Trophoblast cell (in vitro differentiated cells and primary cell): Measurements from ENCODE around the gene C19orf12.

Experiments
- DNase-seq, 2 donors: peaks; one replicate each; pipeline ENCODE4 v3.0.0-alpha.2; 2016
- H2AFZ ChIP-seq: 2 replicates; pipeline ENCODE4 v1.6.1; 2013; ENCODE audit warnings: low read length, moderate library complexity, mild to moderate bottlenecking; ENCODE audit not compliant: insufficient read depth, poor library complexity
- H2AK5ac ChIP-seq: 2 replicates; pipeline ENCODE4 v1.6.1; 2013; ENCODE audit warnings: mild to moderate bottlenecking, low read length
- H2BK120ac ChIP-seq: 2 replicates; pipeline ENCODE4 v1.6.1; 2013; ENCODE audit warnings: low read length, mild to moderate bottlenecking, moderate library complexity; ENCODE audit not compliant: insufficient read depth, poor library complexity
- H2BK12ac ChIP-seq: 2 replicates; pipeline ENCODE4 v1.6.1; 2013; ENCODE audit warnings: mild to moderate bottlenecking, low read length, moderate library complexity
- H2BK5ac ChIP-seq: 2 replicates; pipeline ENCODE4 v1.6.1; 2013; ENCODE audit warnings: low read length, low read depth, moderate library complexity, mild to moderate bottlenecking; ENCODE audit not compliant: poor library complexity
- H3K14ac ChIP-seq: 2 replicates; pipeline ENCODE4 v1.6.1; 2013; ENCODE audit warnings: mild to moderate bottlenecking, low read length
- H3K18ac ChIP-seq: 2 replicates; pipeline ENCODE4 v1.6.1; 2013; ENCODE audit warnings: mild to moderate bottlenecking, low read length
- H3K23ac ChIP-seq: 2 replicates; pipeline ENCODE4 v1.6.1; 2013; ENCODE audit warnings: low read length
- H3K27ac ChIP-seq: 2 replicates; pipeline ENCODE4 v1.5.1; 2013; ENCODE audit warnings: low read depth, mild to moderate bottlenecking, inconsistent platforms, low read length, moderate library complexity
- H3K27me3 ChIP-seq: 2 replicates; pipeline ENCODE4 v1.6.1; 2013; ENCODE audit warnings: inconsistent platforms, mild to moderate bottlenecking, low read length, moderate library complexity; ENCODE audit not compliant: insufficient read depth
- H3K36me3 ChIP-seq, 2 experiments: 1 replicate in 1 of 2; 2 replicates in 1 of 2; pipeline ENCODE4 v1.6.1; 2013; ENCODE audit warnings: low read length in 2 of 2, mild to moderate bottlenecking in 2 of 2, moderate library complexity in 1 of 2; ENCODE audit not compliant: insufficient read depth in 2 of 2, control insufficient read depth in 1 of 2
- H3K4ac ChIP-seq: 2 replicates; pipeline ENCODE4 v1.6.1; 2013; ENCODE audit warnings: low read depth, mild to moderate bottlenecking, low read length, moderate library complexity
- H3K4me1 ChIP-seq, 2 experiments: 1 replicate in 1 of 2; 2 replicates in 1 of 2; pipeline ENCODE4 v1.6.1; 2013; ENCODE audit warnings: low read length in 2 of 2, mild to moderate bottlenecking in 2 of 2, moderate library complexity in 1 of 2; ENCODE audit not compliant: insufficient read depth in 2 of 2, control insufficient read depth in 1 of 2
- H3K4me2 ChIP-seq: 2 replicates; pipeline ENCODE4 v1.6.1; 2013; ENCODE audit warnings: inconsistent platforms, mild to moderate bottlenecking, low read length, moderate library complexity
- H3K4me3 ChIP-seq: 2 replicates; pipeline ENCODE4 v1.5.1; 2013; ENCODE audit warnings: mild to moderate bottlenecking, low read depth, low read length, inconsistent platforms
- H3K79me1 ChIP-seq: one replicate; pipeline ENCODE4 v1.6.1; 2013; ENCODE audit warnings: low read length
- H3K79me2 ChIP-seq: 2 replicates; pipeline ENCODE4 v1.6.1; 2013; ENCODE audit warnings: low read length, mild to moderate bottlenecking; ENCODE audit not compliant: control insufficient read depth, insufficient read depth, poor library complexity
- H3K9ac ChIP-seq: 2 replicates; pipeline ENCODE4 v1.6.1; 2013; ENCODE audit warnings: mild to moderate bottlenecking, low read length
- H3K9me3 ChIP-seq: 2 replicates; pipeline ENCODE4 v1.6.1; 2013; ENCODE audit warnings: low read depth, mild to moderate bottlenecking, control low read depth, inconsistent platforms, low read length; ENCODE audit not compliant: insufficient read depth
- H4K12ac ChIP-seq: 2 replicates; pipeline ENCODE4 v1.6.1; 2013; ENCODE audit warnings: low read depth, mild to moderate bottlenecking, low read length, moderate library complexity
- H4K8ac ChIP-seq: 2 replicates; pipeline ENCODE4 v1.6.1; 2013; ENCODE audit warnings: low read depth, mild to moderate bottlenecking, low read length, moderate library complexity
- H4K91ac ChIP-seq: one replicate; pipeline ENCODE4 v1.6.1; 2013; ENCODE audit warnings: low read depth, mild to moderate bottlenecking, low read length, moderate library complexity
- WGBS: extraction: QIAGEN DNeasy Blood & Tissue Kit; methylation state at CpG from one replicate; pipeline ENCODE4 v1.1.7; 2013; ENCODE audit warnings: missing lambda C conversion rate; ENCODE audit not compliant: insufficient read length, insufficient coverage; ENCODE audit errors: extremely low coverage; 5-methylcytosine and 5-hydroxymethylcytosine counted together

The C19orf12 gene

GRCh38 chr19:29717051-29717450 is 2.0 kb upstream of the C19orf12 start:
- H3K4me1 ChIP-seq: peaks cover 10% of the 10 kb centered on the region in 2 experiments
- no peaks in the 10 kb centered on the region for H3K27me3 ChIP-seq
- no peak overlapping the region for H3K27ac ChIP-seq
- H3K79me2 ChIP-seq: peaks cover 7% of the 10 kb centered on the region
- H4K91ac ChIP-seq: no peak overlapping the region
- peaks cover 10% of the 10 kb centered on the region for H3K79me1 ChIP-seq
- H3K9ac ChIP-seq: no peak overlapping the region
- H3K4me3 ChIP-seq: no peak overlapping the region
- no peak overlapping the region for H3K23ac ChIP-seq
- H2AK5ac ChIP-seq: no peak overlapping the region
- no peak overlapping the region for H2BK5ac ChIP-seq
- H3K14ac ChIP-seq: no peak overlapping the region
- no peaks in the 10 kb centered on the region for H3K9me3 ChIP-seq
- H3K4me2 ChIP-seq: no peak overlapping the region
- H2BK12ac ChIP-seq: no peak overlapping the region
- WGBS: no CpG with 5 or more reads among the region's 16 CpGs
- peaks cover 0 to 2% of the 10 kb centered on the region in 2 experiments for H3K36me3 ChIP-seq
- H4K8ac ChIP-seq: no peak overlapping the region
- no peak overlapping the region for H2AFZ ChIP-seq
- H3K4ac ChIP-seq: no peak overlapping the region
- no peak overlapping the region for H3K18ac ChIP-seq
- no peak overlapping the region for H4K12ac ChIP-seq
- no peak for DNase-seq
- H2BK120ac ChIP-seq: no peak overlapping the region

DNA sequence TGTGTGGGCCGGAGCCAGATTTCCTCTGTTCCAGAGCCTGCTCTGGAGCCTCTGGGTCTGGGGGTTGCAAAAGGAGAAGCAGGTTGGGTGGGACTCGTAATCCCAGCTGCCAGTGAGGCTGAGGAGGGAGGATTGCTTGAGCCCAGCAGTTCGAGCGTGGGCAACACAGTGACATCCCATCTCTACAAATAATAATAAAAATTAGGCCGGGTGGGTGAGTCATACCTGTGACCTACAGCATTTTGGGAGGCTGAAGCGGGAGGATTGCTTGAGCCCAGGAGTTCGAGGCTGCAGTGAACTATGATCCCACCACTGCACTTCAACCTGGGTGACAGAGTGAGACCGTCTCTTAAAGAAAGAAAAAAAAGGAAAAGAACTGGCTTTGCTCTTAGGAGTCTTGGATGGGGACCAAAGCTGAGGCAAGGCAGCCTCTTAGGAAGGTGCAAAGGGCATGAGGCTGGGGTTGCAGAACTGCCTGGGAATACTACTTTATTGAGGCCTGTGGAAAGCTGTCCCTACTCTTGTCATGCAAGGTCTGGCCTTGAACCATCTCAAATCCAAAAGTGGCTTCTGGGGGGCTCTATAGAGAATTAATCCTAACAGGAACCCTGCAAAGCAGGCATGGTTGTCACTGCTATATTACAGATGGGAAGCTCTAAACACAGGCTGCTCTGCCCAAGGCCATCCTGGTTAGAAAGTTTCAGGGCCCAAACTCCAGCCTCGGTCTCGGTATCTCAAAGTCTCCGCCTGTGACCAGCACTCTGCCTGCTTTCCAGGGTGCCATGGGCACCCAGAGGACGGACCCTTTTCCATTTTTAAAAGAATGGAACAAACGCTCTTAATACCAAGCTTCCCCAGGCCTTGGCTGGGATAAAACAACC is 880 bp upstream of the C19orf12 start:
- peak in 1 of 2 donors; percentile 30 for DNase-seq
- H3K9ac ChIP-seq: peak overlapping the region; percentile 53
- H3K79me1 ChIP-seq: peaks cover 10% of the 10 kb centered on the region
- peak overlapping the region; percentile 31 for H2BK5ac ChIP-seq
- peak overlapping the region; percentile 77 for H3K4me2 ChIP-seq
- H3K27ac ChIP-seq: no peak overlapping the region
- peak overlapping the region; percentile 97 for H3K14ac ChIP-seq
- H2AK5ac ChIP-seq: peak overlapping the region; percentile 98
- H4K8ac ChIP-seq: peak overlapping the region; percentile 99
- no peak overlapping the region for H2BK12ac ChIP-seq
- peak overlapping the region; percentile 94 for H3K18ac ChIP-seq
- H3K79me2 ChIP-seq: peaks cover 7% of the 10 kb centered on the region
- no peak overlapping the region for H3K23ac ChIP-seq
- H4K12ac ChIP-seq: peak overlapping the region; percentile 99
- H3K4ac ChIP-seq: peak overlapping the region; percentile 98
- no peaks in the 10 kb centered on the region for H3K9me3 ChIP-seq
- H3K36me3 ChIP-seq: peaks cover 0 to 2% of the 10 kb centered on the region in 2 experiments
- H3K4me1 ChIP-seq: peaks cover 10% of the 10 kb centered on the region in 2 experiments
- peak overlapping the region; percentile 96 for H2BK120ac ChIP-seq
- peak overlapping the region; percentile 99 for H2AFZ ChIP-seq
- peak overlapping the region; percentile 88 for H3K4me3 ChIP-seq
- peak overlapping the region; percentile 99 for H4K91ac ChIP-seq
- WGBS: no CpG with 5 or more reads among the region's 13 CpGs
- no peaks in the 10 kb centered on the region for H3K27me3 ChIP-seq

GRCh38 chr19:29714371-29714952 is 599 bp downstream of the C19orf12 start:
- Histone ChIP-seq H3K36me3 (peaks cover 0 to 5% of the 10 kb centered on the region in 2 experiments), H3K9ac (peak overlapping the region; percentile 99), H2AK5ac (peak overlapping the region; percentile 87), H3K27ac (peak overlapping the region; percentile 49), H4K91ac (peak overlapping the region; percentile 99), H2BK120ac (peak overlapping the region; percentile 96), H3K4ac (peak overlapping the region; percentile 98), H3K18ac (peak overlapping the region; percentile 99), H3K23ac (no peak overlapping the region), H2AFZ (peak overlapping the region; percentile 99), H2BK12ac (no peak overlapping the region), H3K4me2 (peak overlapping the region; percentile 77), H3K79me2 (peaks cover 7% of the 10 kb centered on the region), H3K27me3 (no peaks in the 10 kb centered on the region), H2BK5ac (peak overlapping the region; percentile 92), H3K79me1 (peaks cover 10% of the 10 kb centered on the region), H4K8ac (peak overlapping the region; percentile 99), H3K9me3 (no peaks in the 10 kb centered on the region), H3K14ac (peak overlapping the region; percentile 96), H3K4me1 (peaks cover 10% of the 10 kb centered on the region in 2 experiments), H3K4me3 (peak overlapping the region; percentile 88), H4K12ac (peak overlapping the region; percentile 98)
- WGBS: no CpG with 5 or more reads among the region's 15 CpGs
- DNase-seq: no peak

DNA sequence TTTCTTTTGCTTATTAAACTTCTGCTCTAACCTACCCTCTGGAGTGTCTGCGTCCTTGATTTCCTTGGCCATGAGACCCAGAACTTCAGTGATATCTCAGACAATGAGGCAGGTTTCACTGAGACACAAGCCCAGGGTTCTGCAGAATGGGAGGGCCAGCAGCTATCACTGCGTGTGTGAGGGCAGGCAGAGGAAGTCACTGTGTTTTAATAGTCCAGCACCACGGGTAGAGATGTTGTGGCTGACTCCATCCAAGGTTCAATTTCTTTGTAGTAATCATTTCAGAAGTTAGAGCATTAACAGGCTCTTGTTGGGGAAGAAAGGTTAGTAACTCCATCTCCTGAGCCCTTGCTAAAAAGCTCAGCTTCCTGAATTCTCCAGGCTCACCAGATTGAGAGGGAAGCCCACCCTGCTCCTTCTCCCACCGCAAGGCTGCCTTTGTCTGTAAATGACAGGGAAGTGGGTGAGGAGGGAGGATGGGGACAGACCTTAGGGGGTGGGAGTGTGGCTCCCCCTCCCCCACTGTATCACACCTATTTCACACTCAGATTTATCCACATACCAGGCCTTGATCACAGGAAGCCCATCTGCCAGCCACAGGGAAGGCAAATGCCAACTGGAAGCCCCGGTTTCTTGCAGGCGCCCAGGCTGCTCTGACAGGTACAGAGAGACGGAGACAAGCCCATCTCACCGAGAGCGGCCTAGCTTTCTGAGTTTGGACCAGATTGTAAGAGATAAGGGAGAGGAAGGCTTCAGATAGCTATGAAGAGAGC is 2.1 kb downstream of the C19orf12 start:
- no peak overlapping the region for H2AFZ ChIP-seq
- no peak overlapping the region for H3K9ac ChIP-seq
- no peaks in the 10 kb centered on the region for H3K9me3 ChIP-seq
- no peak overlapping the region for H4K91ac ChIP-seq
- peaks cover 4 to 9% of the 10 kb centered on the region in 2 experiments for H3K36me3 ChIP-seq
- H3K4me3 ChIP-seq: no peak overlapping the region
- no peak overlapping the region for H3K27ac ChIP-seq
- no peak overlapping the region for H3K4ac ChIP-seq
- DNase-seq: no peak
- peaks cover 10% of the 10 kb centered on the region for H3K79me1 ChIP-seq
- no peak overlapping the region for H2BK12ac ChIP-seq
- H2BK120ac ChIP-seq: no peak overlapping the region
- H2AK5ac ChIP-seq: no peak overlapping the region
- H3K4me2 ChIP-seq: no peak overlapping the region
- peaks cover 7% of the 10 kb centered on the region for H3K79me2 ChIP-seq
- H2BK5ac ChIP-seq: no peak overlapping the region
- no peak overlapping the region for H4K8ac ChIP-seq
- H3K23ac ChIP-seq: no peak overlapping the region
- H3K18ac ChIP-seq: no peak overlapping the region
- H3K27me3 ChIP-seq: no peaks in the 10 kb centered on the region
- no peak overlapping the region for H3K14ac ChIP-seq
- H4K12ac ChIP-seq: no peak overlapping the region
- peaks cover 15 to 16% of the 10 kb centered on the region in 2 experiments for H3K4me1 ChIP-seq
- no CpG with 5 or more reads among the region's 9 CpGs for WGBS
